GM23338 (cell line): ENCODE data around the gene WWOX. TPM values are rescaled to one million over a fixed set of nuclear protein-coding genes. Genes with fewer than 3 reads are reported as not detected.

ENCODE experiments used
- ATAC-seq: fragments of 200-7000 bp; cut with Tn5 transposase; 3 replicates; pipeline ENCODE4 v1.9.1; 2020
- DNase-seq: peaks from one replicate; pipeline ENCODE4 v3.0.0-alpha.2; 2015; ENCODE audit warnings: low spot score
- H2AFZ ChIP-seq: fragments of 200-600 bp; sonication (generic); 2 replicates; pipeline ENCODE4 v1.8.0; 2016; ENCODE audit warnings: antibody characterized with exemption, mild to moderate bottlenecking, moderate library complexity
- H3F3A ChIP-seq: fragments of 200-600 bp; sonication (generic); replicated peaks from 2 replicates; pipeline ENCODE4 v1.8.0; 2017; ENCODE audit warnings: antibody characterized with exemption, mixed run types, low read depth
- H3K27ac ChIP-seq: fragments of 200-600 bp; sonication (generic); 2 replicates; pipeline ENCODE4 v1.6.1; 2016; ENCODE audit warnings: low read depth
- H3K27me3 ChIP-seq: fragments of 200-600 bp; sonication (generic); 2 replicates; pipeline ENCODE4 v1.8.0; 2016; ENCODE audit warnings: mild to moderate bottlenecking, mixed run types, moderate library complexity; ENCODE audit not compliant: insufficient read depth
- H3K36me3 ChIP-seq: fragments of 200-600 bp; sonication (generic); 2 replicates; pipeline ENCODE4 v1.8.0; 2016; ENCODE audit warnings: mild to moderate bottlenecking; ENCODE audit not compliant: insufficient read depth
- H3K4me1 ChIP-seq: fragments of 200-600 bp; sonication (generic); 2 replicates; pipeline ENCODE4 v1.8.0; 2016; ENCODE audit warnings: mild to moderate bottlenecking, moderate library complexity; ENCODE audit not compliant: insufficient read depth
- H3K4me2 ChIP-seq: fragments of 200-600 bp; sonication (generic); 2 replicates; pipeline ENCODE4 v1.7.1; 2017; ENCODE audit warnings: mixed run types
- H3K4me3 ChIP-seq: fragments of 200-600 bp; sonication (generic); 2 replicates; pipeline ENCODE4 v1.6.1; 2016; ENCODE audit warnings: mixed run types
- H3K79me2 ChIP-seq: fragments of 200-600 bp; sonication (generic); replicated peaks from 2 replicates; pipeline ENCODE4 v1.8.0; 2017; ENCODE audit warnings: mild to moderate bottlenecking; ENCODE audit not compliant: insufficient read depth
- H3K9me2 ChIP-seq: fragments of 200-600 bp; sonication (generic); 2 replicates; pipeline ENCODE4 v1.8.0; 2017; ENCODE audit not compliant: insufficient read depth
- H4K20me1 ChIP-seq: fragments of 200-600 bp; sonication (generic); replicated peaks from 2 replicates; pipeline ENCODE4 v1.8.0; 2017; ENCODE audit warnings: mild to moderate bottlenecking; ENCODE audit not compliant: insufficient read depth
- H3K27ac Mint-ChIP-seq: 2 replicates; pipeline ENCODE4 v1.8.0; 2020; ENCODE audit warnings: inconsistent platforms, mild to moderate bottlenecking, moderate library complexity, mixed read lengths
- H3K27me3 Mint-ChIP-seq: 3 replicates; pipeline ENCODE4 v1.8.0; 2022; ENCODE audit warnings: low read depth, mild to moderate bottlenecking, moderate library complexity, mixed read lengths, inconsistent platforms; ENCODE audit not compliant: insufficient read depth, poor library complexity
- H3K36me3 Mint-ChIP-seq: 3 replicates; pipeline ENCODE4 v1.8.0; 2021; ENCODE audit warnings: low read depth, mild to moderate bottlenecking, inconsistent platforms, moderate library complexity, mixed read lengths
- H3K4me1 Mint-ChIP-seq: 3 replicates; pipeline ENCODE4 v1.8.0; 2020; ENCODE audit warnings: mild to moderate bottlenecking, inconsistent platforms, mixed read lengths
- H3K4me3 Mint-ChIP-seq: 3 replicates; pipeline ENCODE4 v1.8.0; 2021; ENCODE audit warnings: moderate library complexity, mild to moderate bottlenecking, inconsistent platforms, mixed read lengths
- H3K9me3 Mint-ChIP-seq: 3 replicates; pipeline ENCODE4 v1.8.0; 2020; ENCODE audit warnings: moderate library complexity, mild to moderate bottlenecking, inconsistent platforms, mixed read lengths
- CREB1 ChIP-seq: fragments of 250-450 bp; sonication (Bioruptor Pico); IDR thresholded peaks from 2 replicates; pipeline ENCODE4 v1.5.0; 2020; ENCODE audit warnings: low read depth, mild to moderate bottlenecking, moderate library complexity
- EZH2 ChIP-seq: fragments of 200-600 bp; sonication (generic); IDR thresholded peaks from one replicate; pipeline ENCODE4 v1.8.0; 2017; ENCODE audit warnings: antibody characterized with exemption, mild to moderate bottlenecking, low read depth; ENCODE audit not compliant: unreplicated experiment
- EZH2phosphoT487 ChIP-seq: fragments of 200-600 bp; sonication (generic); IDR thresholded peaks from one replicate; pipeline ENCODE4 v1.8.1; 2018; ENCODE audit warnings: antibody characterized with exemption; ENCODE audit not compliant: unreplicated experiment
- JUNB ChIP-seq: IDR thresholded peaks from one replicate; pipeline ENCODE4 v1.6.1; 2016; ENCODE audit warnings: antibody characterized with exemption; ENCODE audit not compliant: unreplicated experiment
- NANOG ChIP-seq: IDR thresholded peaks from 2 replicates; pipeline ENCODE4 v1.6.1; 2016; ENCODE audit warnings: antibody characterized with exemption, borderline replicate concordance
- POLR2AphosphoS5 ChIP-seq: IDR thresholded peaks from 2 replicates; pipeline ENCODE4 v1.6.1; 2016; ENCODE audit warnings: antibody characterized with exemption, low read depth
- STAT1 ChIP-seq: IDR thresholded peaks from one replicate; pipeline ENCODE4 v1.6.1; 2016; ENCODE audit warnings: antibody characterized with exemption; ENCODE audit not compliant: unreplicated experiment
- ZNF114 ChIP-seq: fragments of 250-450 bp; sonication (Bioruptor Pico); IDR thresholded peaks from 2 replicates; pipeline ENCODE4 v1.5.0; 2020; ENCODE audit warnings: mild to moderate bottlenecking, moderate library complexity
- ZNF331 ChIP-seq: fragments of 250-450 bp; sonication (Bioruptor Pico); IDR thresholded peaks from 2 replicates; pipeline ENCODE4 v1.5.0; 2020; ENCODE audit warnings: low read depth, mild to moderate bottlenecking, moderate library complexity
- polyA plus RNA-seq: library from polyadenylated mRNA; unstranded; fragments of >200 nt; fragmentation: Nextera tagmentation; extraction: Ambion mirVana; gene quantifications from 2 replicates; pipeline ENCODE4 v1.2.1, GENCODE V29; 2016
- total RNA-seq: library from RNA; depleted of rRNA; stranded (reverse); fragments of >200 nt; shearing (Covaris generic); gene quantifications from 2 replicates; pipeline ENCODE4 v1.2.3, GENCODE V29; 2014
- TF ChIP-seq, protein P1 (sequence below): fragments of 250-450 bp; sonication (Bioruptor Pico); IDR thresholded peaks from 2 replicates; pipeline ENCODE4 v1.5.0; 2020; ENCODE audit warnings: mild to moderate bottlenecking, moderate library complexity
- TF ChIP-seq, protein P2 (sequence below): IDR thresholded peaks from one replicate; pipeline ENCODE4 v1.6.1; 2018; ENCODE audit warnings: antibody characterized with exemption; ENCODE audit not compliant: unreplicated experiment
- TF ChIP-seq, protein P3 (sequence below), 2 experiments: fragments of 200-600 bp in 1 of 2; sonication (generic) in 1 of 2; conservative IDR thresholded peaks; 2 replicates each; pipeline versions ENCODE4 v1.5.1 to v1.6.1; 2016 to 2017; ENCODE audit warnings: antibody characterized with exemption in 2 of 2, low read depth in 2 of 2, mild to moderate bottlenecking in 2 of 2, moderate library complexity in 1 of 2
- TF ChIP-seq, protein P4 (sequence below): IDR thresholded peaks from 2 replicates; pipeline ENCODE4 v1.6.1; 2016; ENCODE audit warnings: antibody characterized with exemption

Gene WWOX
- total and polyA plus RNA-seq, 2 experiments from 2014 or later, result 10.0 to 19.3 TPM

DNA sequence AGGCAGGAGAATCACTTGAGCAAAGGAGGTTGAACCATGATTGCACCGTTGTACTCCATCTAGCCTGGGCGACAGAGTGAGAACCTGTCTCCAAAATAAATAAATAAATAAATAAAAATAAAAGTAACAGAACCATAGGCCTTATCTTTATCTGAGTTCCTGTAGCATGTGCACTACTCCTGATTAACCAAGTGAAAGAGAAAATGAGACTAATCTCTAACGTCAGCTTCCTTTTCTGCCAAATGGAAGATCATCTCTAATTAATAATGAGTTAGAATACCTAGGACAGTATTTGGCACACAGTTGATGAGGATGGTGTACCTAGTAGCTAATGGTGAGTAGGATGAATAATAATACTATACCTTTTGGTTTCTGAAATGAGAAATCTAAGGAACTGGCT lies 520.4 kb downstream of the WWOX start:
- H2AFZ ChIP-seq, result no peak overlapping the region
- no peaks in the 10 kb centered on the region for H3K36me3 ChIP-seq
- H3K79me2 ChIP-seq, result no peaks in the 10 kb centered on the region
- DNase-seq, result no peak
- H4K20me1 ChIP-seq, result no peaks in the 10 kb centered on the region
- peaks cover 7% of the 10 kb centered on the region; the same call in 1 of the 2 replicates for H3K9me2 ChIP-seq
- no peak overlapping the region for H3K27ac ChIP-seq
- no peaks in the 10 kb centered on the region for H3K27me3 Mint-ChIP-seq
- H3K4me3 ChIP-seq, result no peak overlapping the region
- H3K9me3 Mint-ChIP-seq, result peaks cover 13% of the 10 kb centered on the region
- ATAC-seq, result no peak
- H3K4me1 Mint-ChIP-seq, result no peaks in the 10 kb centered on the region
- TF ChIP-seq ZNF114 (CRISPR knock-in tag), result no peak
- TF ChIP-seq JUNB, result no peak
- TF ChIP-seq EZH2phosphoT487, result no peak
- TF ChIP-seq, protein P1, sequence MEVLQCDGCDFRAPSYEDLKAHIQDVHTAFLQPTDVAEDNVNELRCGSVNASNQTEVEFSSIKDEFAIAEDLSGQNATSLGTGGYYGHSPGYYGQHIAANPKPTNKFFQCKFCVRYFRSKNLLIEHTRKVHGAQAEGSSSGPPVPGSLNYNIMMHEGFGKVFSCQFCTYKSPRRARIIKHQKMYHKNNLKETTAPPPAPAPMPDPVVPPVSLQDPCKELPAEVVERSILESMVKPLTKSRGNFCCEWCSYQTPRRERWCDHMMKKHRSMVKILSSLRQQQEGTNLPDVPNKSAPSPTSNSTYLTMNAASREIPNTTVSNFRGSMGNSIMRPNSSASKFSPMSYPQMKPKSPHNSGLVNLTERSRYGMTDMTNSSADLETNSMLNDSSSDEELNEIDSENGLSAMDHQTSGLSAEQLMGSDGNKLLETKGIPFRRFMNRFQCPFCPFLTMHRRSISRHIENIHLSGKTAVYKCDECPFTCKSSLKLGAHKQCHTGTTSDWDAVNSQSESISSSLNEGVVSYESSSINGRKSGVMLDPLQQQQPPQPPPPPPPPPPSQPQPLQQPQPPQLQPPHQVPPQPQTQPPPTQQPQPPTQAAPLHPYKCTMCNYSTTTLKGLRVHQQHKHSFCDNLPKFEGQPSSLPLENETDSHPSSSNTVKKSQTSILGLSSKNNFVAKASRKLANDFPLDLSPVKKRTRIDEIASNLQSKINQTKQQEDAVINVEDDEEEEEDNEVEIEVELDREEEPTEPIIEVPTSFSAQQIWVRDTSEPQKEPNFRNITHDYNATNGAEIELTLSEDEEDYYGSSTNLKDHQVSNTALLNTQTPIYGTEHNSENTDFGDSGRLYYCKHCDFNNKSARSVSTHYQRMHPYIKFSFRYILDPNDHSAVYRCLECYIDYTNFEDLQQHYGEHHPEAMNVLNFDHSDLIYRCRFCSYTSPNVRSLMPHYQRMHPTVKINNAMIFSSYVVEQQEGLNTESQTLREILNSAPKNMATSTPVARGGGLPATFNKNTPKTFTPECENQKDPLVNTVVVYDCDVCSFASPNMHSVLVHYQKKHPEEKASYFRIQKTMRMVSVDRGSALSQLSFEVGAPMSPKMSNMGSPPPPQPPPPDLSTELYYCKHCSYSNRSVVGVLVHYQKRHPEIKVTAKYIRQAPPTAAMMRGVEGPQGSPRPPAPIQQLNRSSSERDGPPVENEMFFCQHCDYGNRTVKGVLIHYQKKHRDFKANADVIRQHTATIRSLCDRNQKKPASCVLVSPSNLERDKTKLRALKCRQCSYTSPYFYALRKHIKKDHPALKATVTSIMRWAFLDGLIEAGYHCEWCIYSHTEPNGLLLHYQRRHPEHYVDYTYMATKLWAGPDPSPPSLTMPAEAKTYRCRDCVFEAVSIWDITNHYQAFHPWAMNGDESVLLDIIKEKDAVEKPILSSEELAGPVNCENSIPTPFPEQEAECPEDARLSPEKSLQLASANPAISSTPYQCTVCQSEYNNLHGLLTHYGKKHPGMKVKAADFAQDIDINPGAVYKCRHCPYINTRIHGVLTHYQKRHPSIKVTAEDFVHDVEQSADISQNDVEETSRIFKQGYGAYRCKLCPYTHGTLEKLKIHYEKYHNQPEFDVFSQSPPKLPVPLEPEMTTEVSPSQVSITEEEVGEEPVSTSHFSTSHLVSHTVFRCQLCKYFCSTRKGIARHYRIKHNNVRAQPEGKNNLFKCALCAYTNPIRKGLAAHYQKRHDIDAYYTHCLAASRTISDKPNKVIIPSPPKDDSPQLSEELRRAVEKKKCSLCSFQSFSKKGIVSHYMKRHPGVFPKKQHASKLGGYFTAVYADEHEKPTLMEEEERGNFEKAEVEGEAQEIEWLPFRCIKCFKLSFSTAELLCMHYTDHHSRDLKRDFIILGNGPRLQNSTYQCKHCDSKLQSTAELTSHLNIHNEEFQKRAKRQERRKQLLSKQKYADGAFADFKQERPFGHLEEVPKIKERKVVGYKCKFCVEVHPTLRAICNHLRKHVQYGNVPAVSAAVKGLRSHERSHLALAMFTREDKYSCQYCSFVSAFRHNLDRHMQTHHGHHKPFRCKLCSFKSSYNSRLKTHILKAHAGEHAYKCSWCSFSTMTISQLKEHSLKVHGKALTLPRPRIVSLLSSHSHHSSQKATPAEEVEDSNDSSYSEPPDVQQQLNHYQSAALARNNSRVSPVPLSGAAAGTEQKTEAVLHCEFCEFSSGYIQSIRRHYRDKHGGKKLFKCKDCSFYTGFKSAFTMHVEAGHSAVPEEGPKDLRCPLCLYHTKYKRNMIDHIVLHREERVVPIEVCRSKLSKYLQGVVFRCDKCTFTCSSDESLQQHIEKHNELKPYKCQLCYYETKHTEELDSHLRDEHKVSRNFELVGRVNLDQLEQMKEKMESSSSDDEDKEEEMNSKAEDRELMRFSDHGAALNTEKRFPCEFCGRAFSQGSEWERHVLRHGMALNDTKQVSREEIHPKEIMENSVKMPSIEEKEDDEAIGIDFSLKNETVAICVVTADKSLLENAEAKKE (CRISPR knock-in tag), result no peak
- TF ChIP-seq, protein P2, sequence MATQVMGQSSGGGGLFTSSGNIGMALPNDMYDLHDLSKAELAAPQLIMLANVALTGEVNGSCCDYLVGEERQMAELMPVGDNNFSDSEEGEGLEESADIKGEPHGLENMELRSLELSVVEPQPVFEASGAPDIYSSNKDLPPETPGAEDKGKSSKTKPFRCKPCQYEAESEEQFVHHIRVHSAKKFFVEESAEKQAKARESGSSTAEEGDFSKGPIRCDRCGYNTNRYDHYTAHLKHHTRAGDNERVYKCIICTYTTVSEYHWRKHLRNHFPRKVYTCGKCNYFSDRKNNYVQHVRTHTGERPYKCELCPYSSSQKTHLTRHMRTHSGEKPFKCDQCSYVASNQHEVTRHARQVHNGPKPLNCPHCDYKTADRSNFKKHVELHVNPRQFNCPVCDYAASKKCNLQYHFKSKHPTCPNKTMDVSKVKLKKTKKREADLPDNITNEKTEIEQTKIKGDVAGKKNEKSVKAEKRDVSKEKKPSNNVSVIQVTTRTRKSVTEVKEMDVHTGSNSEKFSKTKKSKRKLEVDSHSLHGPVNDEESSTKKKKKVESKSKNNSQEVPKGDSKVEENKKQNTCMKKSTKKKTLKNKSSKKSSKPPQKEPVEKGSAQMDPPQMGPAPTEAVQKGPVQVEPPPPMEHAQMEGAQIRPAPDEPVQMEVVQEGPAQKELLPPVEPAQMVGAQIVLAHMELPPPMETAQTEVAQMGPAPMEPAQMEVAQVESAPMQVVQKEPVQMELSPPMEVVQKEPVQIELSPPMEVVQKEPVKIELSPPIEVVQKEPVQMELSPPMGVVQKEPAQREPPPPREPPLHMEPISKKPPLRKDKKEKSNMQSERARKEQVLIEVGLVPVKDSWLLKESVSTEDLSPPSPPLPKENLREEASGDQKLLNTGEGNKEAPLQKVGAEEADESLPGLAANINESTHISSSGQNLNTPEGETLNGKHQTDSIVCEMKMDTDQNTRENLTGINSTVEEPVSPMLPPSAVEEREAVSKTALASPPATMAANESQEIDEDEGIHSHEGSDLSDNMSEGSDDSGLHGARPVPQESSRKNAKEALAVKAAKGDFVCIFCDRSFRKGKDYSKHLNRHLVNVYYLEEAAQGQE, result no peak
- no peak for TF ChIP-seq ZNF331
- no peak for TF ChIP-seq STAT1
- TF ChIP-seq, protein P3, sequence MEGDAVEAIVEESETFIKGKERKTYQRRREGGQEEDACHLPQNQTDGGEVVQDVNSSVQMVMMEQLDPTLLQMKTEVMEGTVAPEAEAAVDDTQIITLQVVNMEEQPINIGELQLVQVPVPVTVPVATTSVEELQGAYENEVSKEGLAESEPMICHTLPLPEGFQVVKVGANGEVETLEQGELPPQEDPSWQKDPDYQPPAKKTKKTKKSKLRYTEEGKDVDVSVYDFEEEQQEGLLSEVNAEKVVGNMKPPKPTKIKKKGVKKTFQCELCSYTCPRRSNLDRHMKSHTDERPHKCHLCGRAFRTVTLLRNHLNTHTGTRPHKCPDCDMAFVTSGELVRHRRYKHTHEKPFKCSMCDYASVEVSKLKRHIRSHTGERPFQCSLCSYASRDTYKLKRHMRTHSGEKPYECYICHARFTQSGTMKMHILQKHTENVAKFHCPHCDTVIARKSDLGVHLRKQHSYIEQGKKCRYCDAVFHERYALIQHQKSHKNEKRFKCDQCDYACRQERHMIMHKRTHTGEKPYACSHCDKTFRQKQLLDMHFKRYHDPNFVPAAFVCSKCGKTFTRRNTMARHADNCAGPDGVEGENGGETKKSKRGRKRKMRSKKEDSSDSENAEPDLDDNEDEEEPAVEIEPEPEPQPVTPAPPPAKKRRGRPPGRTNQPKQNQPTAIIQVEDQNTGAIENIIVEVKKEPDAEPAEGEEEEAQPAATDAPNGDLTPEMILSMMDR (conservative IDR thresholded peaks at IDR 0.05; ENCODE audit: low read depth in 2 of 2), result no peak
- TF ChIP-seq EZH2, result no peak
- no peak for TF ChIP-seq NANOG
- no peak for TF ChIP-seq POLR2AphosphoS5
- TF ChIP-seq CREB1 (CRISPR knock-in tag), result no peak
- TF ChIP-seq, protein P4, sequence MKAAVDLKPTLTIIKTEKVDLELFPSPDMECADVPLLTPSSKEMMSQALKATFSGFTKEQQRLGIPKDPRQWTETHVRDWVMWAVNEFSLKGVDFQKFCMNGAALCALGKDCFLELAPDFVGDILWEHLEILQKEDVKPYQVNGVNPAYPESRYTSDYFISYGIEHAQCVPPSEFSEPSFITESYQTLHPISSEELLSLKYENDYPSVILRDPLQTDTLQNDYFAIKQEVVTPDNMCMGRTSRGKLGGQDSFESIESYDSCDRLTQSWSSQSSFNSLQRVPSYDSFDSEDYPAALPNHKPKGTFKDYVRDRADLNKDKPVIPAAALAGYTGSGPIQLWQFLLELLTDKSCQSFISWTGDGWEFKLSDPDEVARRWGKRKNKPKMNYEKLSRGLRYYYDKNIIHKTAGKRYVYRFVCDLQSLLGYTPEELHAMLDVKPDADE, result no peak
- H3K27me3 ChIP-seq, result no peaks in the 10 kb centered on the region
- H3K4me1 ChIP-seq, result no peaks in the 10 kb centered on the region
- no peak overlapping the region for H3K4me2 ChIP-seq
- H3F3A ChIP-seq, result no peaks in the 10 kb centered on the region
- H3K36me3 Mint-ChIP-seq, result no peaks in the 10 kb centered on the region
- no peak overlapping the region for H3K4me3 Mint-ChIP-seq
- no peak overlapping the region for H3K27ac Mint-ChIP-seq
